HPDE6-E6E7 (cell line): ENCODE results near the gene SLC12A7.

Source experiments
- DNase-seq: peaks from one replicate; pipeline ENCODE4 v3.0.0; 2011; ENCODE audit warnings: missing footprints; ENCODE audit errors: extremely low spot score

Gene SLC12A7

GRCh38 chr5:1019001-1019905 lies 92.6 kb downstream of the SLC12A7 start:
- no peak for DNase-seq

- DNase-seq: no peak
These were observed 93.3 kb downstream of the SLC12A7 start for GRCh38 chr5:1018596-1018995.

GRCh38 chr5:1017691-1018455 lies 94.0 kb downstream of the SLC12A7 start:
- DNase-seq: no peak

GRCh38 chr5:1017056-1017455 lies 94.8 kb downstream of the SLC12A7 start:
- DNase-seq: no peak

- DNase-seq: no peak
These were observed 95.4 kb downstream of the SLC12A7 start for GRCh38 chr5:1016476-1016875.

GRCh38 chr5:1016036-1016435 lies 95.8 kb downstream of the SLC12A7 start:
- no peak for DNase-seq

- no peak for DNase-seq
These were observed 96.4 kb downstream of the SLC12A7 start for GRCh38 chr5:1015507-1015906.

- DNase-seq: no peak
These were observed 97.1 kb downstream of the SLC12A7 start for GRCh38 chr5:1014781-1015221.

GRCh38 chr5:1014346-1014745 lies 97.5 kb downstream of the SLC12A7 start:
- no peak for DNase-seq

GRCh38 chr5:1013948-1014301 lies 97.9 kb downstream of the SLC12A7 start:
- no peak for DNase-seq

- no peak for DNase-seq
These were observed 98.5 kb downstream of the SLC12A7 start for GRCh38 chr5:1013238-1013947.

- DNase-seq: no peak
These were observed 99.0 kb downstream of the SLC12A7 start for GRCh38 chr5:1012900-1013237.

- no peak for DNase-seq
These were observed 99.5 kb downstream of the SLC12A7 start for GRCh38 chr5:1012313-1012841.

GRCh38 chr5:1011741-1012312 lies 100.0 kb downstream of the SLC12A7 start:
- no peak for DNase-seq

GRCh38 chr5:1011226-1011631 lies 100.6 kb downstream of the SLC12A7 start:
- peak; percentile 62 for DNase-seq

- DNase-seq: no peak
These were observed 101.2 kb downstream of the SLC12A7 start for GRCh38 chr5:1010641-1011046.

- DNase-seq: no peak
These were observed 101.7 kb downstream of the SLC12A7 start for GRCh38 chr5:1010181-1010510.

- DNase-seq: no peak
These were observed 102.3 kb downstream of the SLC12A7 start for GRCh38 chr5:1009359-1010180.

GRCh38 chr5:1008451-1009358 lies 103.2 kb downstream of the SLC12A7 start, which contains the start of gene NKD2:
Gene NKD2 (plus strand): TSS chr5:1008802. CDS start chr5:1009058, 256 bp downstream.
- no peak for DNase-seq
